Endothelial cell of umbilical vein (primary cell): ENCODE results near the gene RIPOR1. TPM values are rescaled to one million over a fixed set of nuclear protein-coding genes. Genes with fewer than 3 reads are reported as not detected.
A peak's percentile ranks its signal among the peaks of the same experiment; 100 is the strongest.

Source experiments
- BruUV-seq: library from RNA; stranded (reverse); fragments of 400-500 nt; replicated peaks from 2 replicates; lab custom pipeline; 2021; lab: Mats Ljungman, UMichigan
- CTCF ChIA-PET: fragments of 300-600, 350-600 bp; sonication (Branson Sonifier 250); formaldehyde crosslinking; loops from one replicate; lab custom pipeline; 2021; ENCODE audit warnings: antibody characterized with exemption, inconsistent platforms; lab: Charles Lee
- POLR2A ChIA-PET: fragments of 300-600, 350-600 bp; sonication (Branson Sonifier 250); formaldehyde crosslinking; loops from one replicate; lab custom pipeline; 2021; ENCODE audit warnings: antibody characterized with exemption, inconsistent platforms; lab: Charles Lee
- DNase-seq: peaks from one replicate; pipeline ENCODE4 v3.0.0-alpha.2; 2011; ENCODE audit warnings: low read depth, low spot score
- FAIRE-seq: peaks from 2 replicates; lab custom pipeline; 2011; peaks lifted over from hg19 to GRCh38; lab: Jason Lieb, UNC
- H2AFZ ChIP-seq: 2 replicates; pipeline ENCODE4 v1.6.0; 2012; ENCODE audit warnings: low read depth, low read length, control low read depth, inconsistent platforms
- H3K27ac ChIP-seq: 2 replicates; pipeline ENCODE4 v1.5.1; 2011; ENCODE audit warnings: low read depth, mild to moderate bottlenecking, control low read depth, low read length, moderate library complexity; ENCODE audit not compliant: insufficient read depth
- H3K27me3 ChIP-seq, 2 experiments: 2 replicates each; pipeline versions ENCODE4 v1.6.0 to v1.6.1; 2011; ENCODE audit warnings: low read length in 2 of 2, mixed read lengths in 1 of 2; ENCODE audit not compliant: control insufficient read depth in 2 of 2, insufficient read depth in 2 of 2
- H3K36me3 ChIP-seq, 2 experiments: 2 replicates in 1 of 2; 3 replicates in 1 of 2; pipeline ENCODE4 v1.5.1; 2011; ENCODE audit warnings: low read length in 2 of 2, mild to moderate bottlenecking in 1 of 2, moderate library complexity in 1 of 2; ENCODE audit not compliant: control insufficient read depth in 2 of 2, insufficient read depth in 2 of 2; ENCODE audit errors: extremely low read depth in 1 of 2
- H3K4me1 ChIP-seq: 3 replicates; pipeline ENCODE4 v1.5.1; 2011; ENCODE audit warnings: mild to moderate bottlenecking, low read length; ENCODE audit not compliant: control insufficient read depth, insufficient read depth; ENCODE audit errors: extremely low read depth
- H3K4me2 ChIP-seq: 2 replicates; pipeline ENCODE4 v1.6.1; 2011; ENCODE audit warnings: low read length, control low read depth, mixed read lengths; ENCODE audit not compliant: insufficient read depth
- H3K4me3 ChIP-seq, 3 experiments: fragments of 200-600 bp in 1 of 3; sonication (generic), shearing (Covaris generic) in 1 of 3; replicated peaks in 1 of 3; 2 replicates each; pipeline ENCODE4 v1.5.1; 2011 to 2016; ENCODE audit warnings: control low read depth in 3 of 3, low read length in 3 of 3, mild to moderate bottlenecking in 2 of 3, inconsistent platforms in 1 of 3, low read depth in 1 of 3, moderate library complexity in 1 of 3; ENCODE audit not compliant: insufficient read depth in 1 of 3
- H3K79me2 ChIP-seq: 2 replicates; pipeline ENCODE4 v1.6.0; 2012; ENCODE audit warnings: low read length, inconsistent platforms; ENCODE audit not compliant: control insufficient read depth, insufficient read depth
- H3K9ac ChIP-seq: replicated peaks from 2 replicates; pipeline ENCODE3; 2011; ENCODE audit warnings: low read length, control low read depth; ENCODE audit not compliant: insufficient read depth; ENCODE audit errors: extremely low read depth
- H3K9me1 ChIP-seq: replicated peaks from 3 replicates; pipeline ENCODE4 v1.6.0; 2011; ENCODE audit warnings: mild to moderate bottlenecking, low read length; ENCODE audit not compliant: control insufficient read depth, insufficient read depth; ENCODE audit errors: extremely low read depth
- H3K9me3 ChIP-seq: replicated peaks from 2 replicates; pipeline ENCODE4 v1.5.1; 2012; ENCODE audit warnings: low read length, inconsistent platforms; ENCODE audit not compliant: control insufficient read depth, insufficient read depth
- H4K20me1 ChIP-seq: replicated peaks from 2 replicates; pipeline ENCODE3; 2011; ENCODE audit warnings: mild to moderate bottlenecking, low read length; ENCODE audit not compliant: control insufficient read depth, insufficient read depth; ENCODE audit errors: extremely low read depth
- CTCF ChIP-seq, 2 donors: IDR thresholded peaks; 1 replicate in 1 of 2; 2 replicates in 1 of 2; pipeline ENCODE4 v1.5.1; 2011; ENCODE audit warnings: low read length in 2 of 2, mild to moderate bottlenecking in 2 of 2, moderate library complexity in 2 of 2, control low read depth in 1 of 2, inconsistent platforms in 1 of 2, low read depth in 1 of 2; ENCODE audit not compliant: insufficient read depth in 1 of 2; ENCODE audit errors: extremely low read depth in 1 of 2
- EZH2 ChIP-seq: IDR thresholded peaks from 2 replicates; pipeline ENCODE4 v1.6.1; 2012; ENCODE audit warnings: borderline replicate concordance, low read depth, mild to moderate bottlenecking, moderate library complexity, low read length, inconsistent platforms; ENCODE audit not compliant: severe bottlenecking
- FOS ChIP-seq: IDR thresholded peaks from 2 replicates; pipeline ENCODE4 v1.6.1; 2011; ENCODE audit warnings: mild to moderate bottlenecking, low read length, moderate library complexity, borderline replicate concordance; ENCODE audit not compliant: insufficient read depth
- GATA2 ChIP-seq: IDR thresholded peaks from 2 replicates; pipeline ENCODE4 v1.7.0; 2011; ENCODE audit warnings: low read depth, mild to moderate bottlenecking, moderate library complexity, mixed read lengths, low read length; ENCODE audit not compliant: insufficient read length, insufficient read depth
- JUN ChIP-seq: IDR thresholded peaks from 2 replicates; pipeline ENCODE4 v1.6.1; 2011; ENCODE audit warnings: borderline replicate concordance, low read depth; ENCODE audit not compliant: insufficient read length, insufficient read depth
- MAX ChIP-seq: IDR thresholded peaks from 2 replicates; pipeline ENCODE4 v1.6.1; 2011; ENCODE audit not compliant: insufficient read depth, insufficient read length
- MYC ChIP-seq: IDR thresholded peaks from one replicate; pipeline ENCODE4 v1.6.1; 2011; ENCODE audit warnings: mild to moderate bottlenecking, low read depth, low read length
- POLR2A ChIP-seq: IDR thresholded peaks from 2 replicates; pipeline ENCODE4 v1.6.1; 2012; ENCODE audit warnings: low read depth, mild to moderate bottlenecking, control low read depth, low read length
- POLR2AphosphoS5 ChIP-seq: IDR thresholded peaks from 2 replicates; pipeline ENCODE4 v1.6.1; 2012; ENCODE audit warnings: low read depth, mild to moderate bottlenecking, control low read depth, low read length, moderate library complexity; ENCODE audit not compliant: insufficient read depth
- dilution Hi-C: fragments of 300-500 bp; cut with MboI; formaldehyde crosslinking; loops from one replicate; pipeline ENCODE4 v1.15.0; 2019; ENCODE audit warnings: low sequenced_read_pairs; ENCODE audit not compliant: extremely low pct_ligation_motif_present
- intact Hi-C: fragments of 100-400 bp; cut with micrococcal nuclease; formaldehyde crosslinking; loops from one replicate; pipeline ENCODE4 v1.10.0; 2022
- polyA plus RNA-seq, 4 experiments: library from polyadenylated mRNA; depleted of rRNA in 3 of 4; stranded (reverse) in 3 of 4; unstranded in 1 of 4; fragments of >200 nt; gene quantifications; 2 replicates each; pipeline versions ENCODE4 v1.2.1 to v1.2.3, GENCODE V29; 2011 to 2012; ENCODE audit warnings: missing spikeins in 1 of 4
- total RNA-seq: library from RNA; stranded (reverse); gene quantifications from 2 replicates; pipeline ENCODE4 v1.2.3, GENCODE V29; 2021

Gene RIPOR1
- total and polyA plus RNA-seq, 2 donors (not counting 3 experiments of a cell fraction or from before 2014, with no cell fraction given), result 45.3 to 144 TPM

GRCh38 chr16:67563708-67564468 lies 35.3 kb downstream of the RIPOR1 start:
- TF ChIP-seq MAX (no peak), CTCF (IDR thresholded peaks at IDR 0.05; ENCODE audit: extremely low read depth in 1 of 2, insufficient read depth in 1 of 2, low read depth in 1 of 2, low read length in 2 of 2) (no peak), POLR2A (no peak), MYC (no peak), POLR2AphosphoS5 (no peak), FOS (no peak), JUN (no peak), GATA2 (no peak), EZH2 (no peak)
- BruUV-seq, result TSS peak; percentile 55
- CTCF ChIA-PET, result interaction anchor here (0.6 to 9.9 kb wide), 13 partner anchors 8 to 229 kb away, joined by 3 to 177 read pairs (median 4); partner anchors contain the start of genes ACD, C16orf86, CARMIL2 and ENKD1
- H3K9me3 ChIP-seq, result no peaks in the 10 kb centered on the region
- H3K27me3 ChIP-seq, result no peaks in the 10 kb centered on the region
- peak overlapping the region; percentile 56 for H2AFZ ChIP-seq
- peaks cover 18% of the 10 kb centered on the region for H3K4me1 ChIP-seq
- intact Hi-C loops (loop anchor here (5.0 kb wide), 1 partner anchor 48 kb away; no protein-coding TSS in a partner anchor), dilution Hi-C loops (no loop called here)
- H3K36me3 ChIP-seq, result no peaks in the 10 kb centered on the region
- H3K4me3 ChIP-seq, result peak overlapping the region; percentile 70 to 94 (median 91)
- POLR2A ChIA-PET, result interaction anchor here (0.9 to 3.0 kb wide), 3 partner anchors 16 to 43 kb away, joined by 3 to 24 read pairs (median 4); no protein-coding TSS in a partner anchor
- no peaks in the 10 kb centered on the region for H3K9me1 ChIP-seq
- DNase-seq (peak; percentile 60), FAIRE-seq (peak; percentile 67)
- no peaks in the 10 kb centered on the region for H4K20me1 ChIP-seq
- H3K27ac ChIP-seq, result peak overlapping the region; percentile 96
- peaks cover 58% of the 10 kb centered on the region for H3K79me2 ChIP-seq
- H3K9ac ChIP-seq, result peak overlapping the region; percentile 98
- H3K4me2 ChIP-seq, result peak overlapping the region; percentile 90
